HepG2 (cell line): ENCODE measurements around the gene PCBP2. TPM values are rescaled to one million over a fixed set of nuclear protein-coding genes. Genes with fewer than 3 reads are reported as not detected.
A peak's percentile ranks its signal among the peaks of the same experiment; 100 is the strongest.

Experiments used
- CENPX ChIP-seq: sonication (generic); formaldehyde crosslinking; IDR thresholded peaks from 2 replicates; pipeline ENCODE4 v1.9.0; 2021; ENCODE audit warnings: mild to moderate bottlenecking, missing genetic modification reagents, moderate library complexity
- EZH2 ChIP-seq: conservative IDR thresholded peaks from 2 replicates; pipeline ENCODE4 v1.6.1; 2012; ENCODE audit warnings: mild to moderate bottlenecking, low read depth, low read length, moderate library complexity
- FOXJ3 ChIP-seq: sonication (generic); formaldehyde crosslinking; IDR thresholded peaks from 2 replicates; pipeline ENCODE4 v1.4.0; 2020; ENCODE audit warnings: missing genetic modification reagents, mild to moderate bottlenecking, borderline replicate concordance
- KLF6 ChIP-seq: IDR thresholded peaks from 2 replicates; pipeline ENCODE4 v1.8.0; 2016; ENCODE audit warnings: missing biosample characterization, missing genetic modification reagents
- LRRFIP1 ChIP-seq: sonication (generic); formaldehyde crosslinking; conservative IDR thresholded peaks from 2 replicates; pipeline ENCODE4 v1.4.0; 2020; ENCODE audit warnings: missing genetic modification reagents
- MEIS2 ChIP-seq: sonication (generic); formaldehyde crosslinking; IDR thresholded peaks from 2 replicates; pipeline ENCODE4 v1.9.0; 2021; ENCODE audit warnings: mild to moderate bottlenecking, missing genetic modification reagents
- PITX1 ChIP-seq: sonication (generic); formaldehyde crosslinking; IDR thresholded peaks from 2 replicates; pipeline ENCODE4 v1.5.1; 2020; ENCODE audit warnings: mild to moderate bottlenecking, missing genetic modification reagents
- PRDM4 ChIP-seq: sonication (generic); formaldehyde crosslinking; IDR thresholded peaks from 2 replicates; pipeline ENCODE4 v1.9.0; 2021; ENCODE audit warnings: missing genetic modification reagents, borderline replicate concordance
- SIX1 ChIP-seq: sonication (generic); formaldehyde crosslinking; IDR thresholded peaks from 2 replicates; pipeline ENCODE4 v1.4.0; 2020; ENCODE audit warnings: missing genetic modification reagents, borderline replicate concordance
- SMYD3 ChIP-seq: sonication (generic); formaldehyde crosslinking; IDR thresholded peaks from 2 replicates; pipeline ENCODE4 v1.8.1; 2023; ENCODE audit warnings: mild to moderate bottlenecking, missing genetic modification reagents
- TCF12 ChIP-seq, 2 experiments: fragments of 450-650 bp in 1 of 2; sonication (generic) in 1 of 2; formaldehyde crosslinking in 1 of 2; IDR thresholded peaks; 2 replicates each; pipeline versions ENCODE4 v1.6.1 to v1.8.0; 2017 to 2022; ENCODE audit warnings: antibody characterized with exemption in 1 of 2, mild to moderate bottlenecking in 1 of 2, missing genetic modification reagents in 1 of 2, moderate library complexity in 1 of 2
- ZNF20 ChIP-seq: sonication (generic); formaldehyde crosslinking; IDR thresholded peaks from 2 replicates; pipeline ENCODE4 v1.4.0; 2020; ENCODE audit warnings: mild to moderate bottlenecking, moderate library complexity, missing genetic modification reagents
- ZNF33A ChIP-seq: sonication (generic); formaldehyde crosslinking; IDR thresholded peaks from 2 replicates; pipeline ENCODE4 v1.5.1; 2020; ENCODE audit warnings: missing genetic modification reagents, mild to moderate bottlenecking, moderate library complexity, borderline replicate concordance
- ZNF468 ChIP-seq: sonication (generic); formaldehyde crosslinking; IDR thresholded peaks from 2 replicates; pipeline ENCODE4 v1.8.0; 2022; ENCODE audit warnings: mild to moderate bottlenecking, moderate library complexity, missing genetic modification reagents
- ZNF703 ChIP-seq: sonication (generic); formaldehyde crosslinking; IDR thresholded peaks from 2 replicates; pipeline ENCODE4 v1.5.1; 2020; ENCODE audit warnings: missing genetic modification reagents, mild to moderate bottlenecking, moderate library complexity, borderline replicate concordance
- ZNF788 ChIP-seq: sonication (generic); formaldehyde crosslinking; IDR thresholded peaks from 2 replicates; pipeline ENCODE4 v1.5.0; 2020; ENCODE audit warnings: mild to moderate bottlenecking, missing genetic modification reagents, borderline replicate concordance
- ZUFSP ChIP-seq: sonication (generic); formaldehyde crosslinking; IDR thresholded peaks from 2 replicates; pipeline ENCODE4 v1.9.0; 2021; ENCODE audit warnings: missing genetic modification reagents, mild to moderate bottlenecking, borderline replicate concordance
- polyA plus RNA-seq, 8 experiments: library from polyadenylated mRNA; depleted of rRNA in 3 of 8; stranded (reverse) in 7 of 8; unstranded in 1 of 8; fragments of >200 nt; fragmentation: Illumina TruSeq in 4 of 8; extraction: Trizol in 4 of 8; gene quantifications; 2 replicates each; pipeline versions ENCODE4 v1.2.1 to v1.2.3, GENCODE V29; 2011 to 2016; ENCODE audit warnings: low read depth in 4 of 8, missing spikeins in 1 of 8, mixed read lengths in 1 of 8; ENCODE audit not compliant: insufficient read depth in 1 of 8
- total RNA-seq, 5 experiments: library from RNA; depleted of rRNA; stranded (reverse); fragments of >200 nt; fragmentation: Illumina TruSeq; extraction: Trizol; gene quantifications; 2 replicates each; pipeline ENCODE4 v1.2.3, GENCODE V29; 2016; ENCODE audit warnings: low read depth in 1 of 5
- TF ChIP-seq, protein P1 (sequence below), 2 experiments: sonication (generic) in 1 of 2; formaldehyde crosslinking in 1 of 2; IDR thresholded peaks; 2 replicates each; pipeline versions ENCODE4 v1.4.0 to v1.6.1; 2018 to 2020; ENCODE audit warnings: missing genetic modification reagents in 2 of 2, borderline replicate concordance in 1 of 2, low read depth in 1 of 2, mild to moderate bottlenecking in 1 of 2, missing biosample characterization in 1 of 2
- TF ChIP-seq, protein P2 (sequence below): IDR thresholded peaks from 2 replicates; pipeline ENCODE4 v1.6.1; 2016; ENCODE audit warnings: missing genetic modification reagents, missing compliant biosample characterization

Gene PCBP2
- total and polyA plus RNA-seq, 2 of the 13 experiments (the other 11 are each of a cell fraction or from before 2014, with no cell fraction given): 154 to 345 TPM

- TF ChIP-seq LRRFIP1 (no peak), ZNF33A (CRISPR knock-in tag) (no peak), TCF12 (IDR thresholded peaks at IDR 0.05) (no peak), TCF12 (CRISPR knock-in tag; IDR thresholded peaks at IDR 0.05) (no peak), SMYD3 (CRISPR knock-in tag) (no peak), MEIS2 (CRISPR knock-in tag) (no peak), EZH2 (no peak), FOXJ3 (CRISPR knock-in tag) (no peak), PITX1 (no peak), CENPX (CRISPR knock-in tag) (no peak), KLF6 (CRISPR knock-in tag) (no peak), ZNF20 (CRISPR knock-in tag) (no peak), SIX1 (CRISPR knock-in tag) (no peak), ZNF788 (CRISPR knock-in tag) (no peak), ZNF703 (CRISPR knock-in tag) (no peak), ZUFSP (CRISPR knock-in tag) (no peak), ZNF468 (no peak), PRDM4 (no peak)
- TF ChIP-seq, protein P1, sequence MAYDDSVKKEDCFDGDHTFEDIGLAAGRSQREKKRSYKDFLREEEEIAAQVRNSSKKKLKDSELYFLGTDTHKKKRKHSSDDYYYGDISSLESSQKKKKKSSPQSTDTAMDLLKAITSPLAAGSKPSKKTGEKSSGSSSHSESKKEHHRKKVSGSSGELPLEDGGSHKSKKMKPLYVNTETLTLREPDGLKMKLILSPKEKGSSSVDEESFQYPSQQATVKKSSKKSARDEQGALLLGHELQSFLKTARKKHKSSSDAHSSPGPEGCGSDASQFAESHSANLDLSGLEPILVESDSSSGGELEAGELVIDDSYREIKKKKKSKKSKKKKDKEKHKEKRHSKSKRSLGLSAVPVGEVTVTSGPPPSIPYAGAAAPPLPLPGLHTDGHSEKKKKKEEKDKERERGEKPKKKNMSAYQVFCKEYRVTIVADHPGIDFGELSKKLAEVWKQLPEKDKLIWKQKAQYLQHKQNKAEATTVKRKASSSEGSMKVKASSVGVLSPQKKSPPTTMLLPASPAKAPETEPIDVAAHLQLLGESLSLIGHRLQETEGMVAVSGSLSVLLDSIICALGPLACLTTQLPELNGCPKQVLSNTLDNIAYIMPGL (CRISPR knock-in tag; IDR thresholded peaks at IDR 0.05; ENCODE audit: borderline replicate concordance in 1 of 2, low read depth in 1 of 2): peak in 1 of 2 experiments; percentile 36; a peak in 2 of 4 replicates
- TF ChIP-seq, protein P2, sequence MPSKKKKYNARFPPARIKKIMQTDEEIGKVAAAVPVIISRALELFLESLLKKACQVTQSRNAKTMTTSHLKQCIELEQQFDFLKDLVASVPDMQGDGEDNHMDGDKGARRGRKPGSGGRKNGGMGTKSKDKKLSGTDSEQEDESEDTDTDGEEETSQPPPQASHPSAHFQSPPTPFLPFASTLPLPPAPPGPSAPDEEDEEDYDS (CRISPR knock-in tag): peak; percentile 98
These were observed 10.7 kb upstream of the PCBP2 start, which contains the start of gene PRR13 (continued) for GRCh38 chr12:53441040-53441833.
